NCI-H774 (cell line): ENCODE data around the gene MTRF1L.
"Not testable (repeated sequence)": the region's sequence is repeated elsewhere in the genome, so short reads cannot be mapped to it uniquely, and the experiment has no call there.

Experiments
- DNase-seq: peaks from one replicate; lab custom pipeline; 2025; lab: John Stamatoyannopoulos, UW

MTRF1L gene

GRCh38 chr6:152969688-152970418, 32.7 kb downstream of the MTRF1L start:
- DNase-seq = no peak

DNA sequence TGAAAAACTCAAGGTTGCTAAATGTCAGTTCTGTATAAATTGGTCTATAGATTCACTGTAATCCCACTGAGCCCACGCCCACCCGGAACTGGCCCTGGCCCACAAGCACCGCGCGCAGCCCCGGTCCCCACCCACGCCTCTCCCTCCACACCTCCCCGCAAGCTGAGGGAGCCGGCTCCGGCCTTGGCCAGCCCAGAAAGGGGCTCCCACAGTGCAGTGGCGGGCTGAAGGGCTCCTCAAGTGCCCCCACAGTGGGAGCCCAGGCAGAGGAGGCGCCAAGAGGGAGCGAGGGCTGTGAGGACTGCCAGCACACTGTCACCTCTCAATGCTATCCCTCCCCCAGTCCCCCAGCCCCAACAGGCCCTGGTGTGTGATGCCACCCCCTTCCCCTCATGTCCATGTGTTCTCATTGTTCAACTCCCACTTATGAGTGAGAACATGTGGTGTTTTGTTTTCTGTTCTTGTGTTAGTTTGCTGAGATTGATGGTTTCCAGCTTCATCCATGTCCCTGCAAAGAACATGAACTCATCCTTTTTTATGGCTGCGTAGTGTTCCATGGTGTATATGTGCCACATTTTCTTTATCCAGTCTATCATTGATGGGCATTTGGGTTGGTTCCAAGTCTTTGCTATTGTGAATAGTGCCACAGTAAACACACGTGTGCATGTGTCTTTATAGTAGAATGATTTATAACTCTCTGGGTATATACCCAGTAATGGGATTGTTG, 36.2 kb downstream of the MTRF1L start:
- DNase-seq = not testable (repeated sequence)

GRCh38 chr6:152959333-152959732, 43.2 kb downstream of the MTRF1L start:
- no peak for DNase-seq

- no peak for DNase-seq
These were observed 44.7 kb downstream of the MTRF1L start for GRCh38 chr6:152957796-152958195.

DNA sequence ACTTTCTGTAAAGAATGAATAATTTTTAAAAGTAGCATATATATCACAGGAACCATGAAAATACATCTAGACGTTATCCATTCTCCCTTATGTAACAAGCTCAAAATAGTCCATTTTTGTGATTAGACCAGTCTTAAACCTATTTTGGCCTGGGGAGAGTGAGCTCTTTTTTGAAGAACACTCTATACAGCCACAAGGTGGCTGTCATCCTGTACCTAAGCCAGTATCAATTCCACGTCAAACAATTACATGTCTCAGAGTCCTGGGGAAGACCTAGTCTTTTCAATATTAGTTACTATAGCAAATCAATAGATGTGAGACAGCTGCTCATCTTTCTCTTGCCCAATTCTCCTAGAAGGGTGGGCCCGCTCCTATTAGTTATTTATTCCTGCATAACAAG, 48.1 kb downstream of the MTRF1L start:
- no peak for DNase-seq

DNA sequence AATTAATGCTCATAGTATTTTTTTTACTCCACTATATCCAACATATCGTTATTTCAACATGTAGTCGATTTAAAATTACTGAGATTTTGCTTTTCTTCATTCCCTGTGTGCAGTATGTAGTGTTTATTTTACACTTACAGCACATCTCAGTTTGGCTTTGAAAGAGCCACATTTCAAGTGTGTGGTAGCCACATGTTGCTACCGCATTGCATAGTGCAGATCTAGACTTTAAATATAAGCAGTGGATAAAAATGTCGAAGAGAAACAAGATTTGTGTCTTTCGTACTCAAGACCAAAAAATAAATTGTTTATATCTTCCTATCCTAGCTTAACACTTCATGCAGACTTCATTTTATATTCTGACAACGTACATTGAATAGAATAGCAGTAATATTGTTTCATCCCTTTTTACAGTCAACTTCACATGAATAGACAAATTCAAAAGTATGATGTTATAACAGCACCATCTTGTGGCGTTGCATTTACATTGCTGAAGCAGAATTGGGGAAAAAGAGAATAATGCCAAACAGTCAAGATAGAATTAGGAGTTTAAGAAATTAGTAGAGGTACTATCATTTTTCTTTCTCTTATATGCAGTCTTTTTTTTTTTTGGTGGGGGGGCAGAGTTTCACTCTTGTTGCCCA, 49.5 kb downstream of the MTRF1L start:
- DNase-seq = no peak

DNA sequence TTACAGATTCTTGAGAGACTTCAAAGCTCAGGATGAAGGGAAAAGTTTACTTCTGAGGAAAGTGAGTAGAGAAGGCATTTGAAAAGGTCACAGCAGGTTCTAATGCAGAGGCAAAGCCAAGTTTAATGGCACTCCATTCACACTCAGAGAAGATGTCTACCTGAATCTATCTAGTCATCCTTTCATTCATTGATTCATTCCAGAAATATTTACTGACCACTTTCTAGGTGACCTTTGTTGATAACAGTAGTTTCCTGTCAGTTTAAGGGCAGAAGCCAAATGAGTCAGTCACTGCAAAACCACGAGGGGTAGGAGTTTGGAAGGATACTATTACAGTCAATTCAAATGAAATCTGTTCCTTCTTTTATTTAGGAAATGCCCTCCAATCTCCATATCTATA, 50.5 kb downstream of the MTRF1L start:
- no peak for DNase-seq

- no peak for DNase-seq
These were observed 52.3 kb downstream of the MTRF1L start for GRCh38 chr6:152950240-152950639.

DNA sequence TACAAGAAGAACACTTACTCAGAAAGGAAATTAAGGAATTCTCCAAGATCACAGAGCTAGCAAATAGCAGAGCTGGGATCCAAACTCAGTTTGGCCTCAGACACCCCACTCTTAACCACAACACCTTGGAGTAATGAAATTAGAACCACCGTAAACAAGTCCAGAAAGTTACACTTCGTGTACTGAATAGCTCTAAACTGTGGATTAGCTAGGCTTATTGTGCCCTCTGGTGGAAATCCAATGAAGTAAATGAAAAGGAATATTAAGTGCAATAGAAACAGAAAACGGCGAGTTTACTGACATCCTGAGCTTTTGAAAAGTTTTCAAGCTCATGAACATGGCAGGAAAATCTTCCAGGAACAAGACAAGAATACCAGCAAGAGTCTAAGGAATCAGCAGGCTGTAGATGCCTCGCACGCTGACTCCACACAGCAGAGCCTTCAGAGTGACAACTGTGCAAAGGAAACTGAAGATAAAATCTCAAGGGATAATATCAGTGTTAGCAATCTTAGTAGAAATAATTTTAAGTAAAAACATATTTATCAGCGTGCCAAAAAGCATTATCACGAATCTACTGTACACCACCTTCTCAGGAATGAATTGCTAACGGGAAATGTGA, 54.2 kb downstream of the MTRF1L start:
- peak; percentile 20 for DNase-seq

DNA sequence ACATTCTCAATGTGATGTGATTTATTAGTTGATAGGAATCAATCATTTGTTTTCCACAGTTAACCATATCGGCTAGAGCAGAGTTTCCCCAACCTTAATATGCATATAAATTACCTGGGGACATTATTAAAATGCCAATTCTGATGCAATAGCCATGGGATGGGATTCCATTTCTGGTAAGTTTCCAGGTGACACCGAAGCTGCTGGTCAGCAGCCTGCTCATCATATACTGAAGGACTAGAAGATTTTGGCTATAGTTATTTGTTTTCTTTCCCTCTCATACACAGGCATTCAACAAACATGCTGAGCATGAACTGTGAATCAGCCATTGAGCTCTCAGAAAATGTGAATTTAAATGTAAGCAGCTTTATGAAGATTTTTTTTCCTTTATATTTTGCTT, 55.5 kb downstream of the MTRF1L start:
- no peak for DNase-seq

- no peak for DNase-seq
These were observed 56.0 kb downstream of the MTRF1L start for GRCh38 chr6:152946484-152946883.

GRCh38 chr6:152943260-152943897, 59.1 kb downstream of the MTRF1L start:
- DNase-seq = no peak

DNA sequence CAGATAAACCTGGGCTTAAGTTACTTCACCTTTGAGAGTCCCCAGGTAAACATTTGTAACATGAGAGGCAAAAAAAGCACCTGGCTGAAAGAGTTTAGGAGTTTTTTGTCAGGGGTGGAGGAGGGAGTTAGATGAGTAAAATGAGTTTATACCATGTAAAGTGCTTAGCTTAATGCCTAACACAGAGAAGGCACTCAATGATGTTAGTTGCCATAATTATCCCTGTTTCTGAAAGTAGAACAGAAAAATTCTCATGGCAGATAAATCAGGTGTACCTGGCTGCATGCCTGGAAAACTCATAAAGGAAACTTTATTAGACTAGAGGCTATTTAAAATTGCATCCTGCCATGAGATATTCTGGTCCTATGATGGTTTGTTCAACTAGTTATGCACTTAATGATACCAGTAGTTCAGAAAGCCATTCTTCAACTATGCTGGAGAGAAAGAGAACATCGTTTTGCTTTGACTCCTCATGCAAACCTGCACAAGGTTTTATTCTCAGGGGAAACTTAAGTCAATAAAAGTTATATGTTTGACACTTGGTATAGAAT, 60.1 kb downstream of the MTRF1L start:
- no peak for DNase-seq

DNA sequence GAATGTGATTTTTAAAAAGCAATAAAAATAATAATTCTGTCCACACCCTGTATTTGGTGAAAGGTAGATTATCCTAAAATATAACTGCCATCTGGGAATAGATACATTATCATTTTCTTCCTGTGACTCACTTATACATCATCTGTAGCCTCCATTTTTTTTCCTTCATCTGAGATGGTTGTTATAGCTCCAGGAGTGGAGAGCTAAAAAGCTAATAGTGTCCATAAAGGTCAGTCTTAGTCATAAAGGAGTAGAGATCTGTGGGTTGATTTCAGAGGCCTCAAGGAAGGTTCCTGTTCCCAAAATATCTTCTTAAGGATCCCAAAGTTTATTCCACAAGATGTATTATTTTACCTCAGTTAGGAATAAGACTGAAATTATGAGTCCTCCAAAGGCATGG, 60.8 kb downstream of the MTRF1L start:
- no peak for DNase-seq
